SH-SY5Y (cell line): Measurements from ENCODE around the gene SYNPO.

Experiments
- GATA2 ChIP-seq: IDR thresholded peaks from 2 replicates; pipeline ENCODE4 v1.6.1; 2011; ENCODE audit warnings: mild to moderate bottlenecking, low read depth, low read length
- GATA3 ChIP-seq: IDR thresholded peaks from 2 replicates; pipeline ENCODE4 v1.6.1; 2011; ENCODE audit warnings: low read depth, mild to moderate bottlenecking, low read length, moderate library complexity

- TF ChIP-seq GATA3 (no peak), GATA2 (no peak)
These were observed 4.7 kb downstream of the SYNPO start for GRCh38 chr5:150645070-150645700.
